GM12891 (cell line): ENCODE data around the gene TOR1B.

ENCODE experiments used
- PAX5 ChIP-seq: IDR thresholded peaks from 2 replicates; pipeline ENCODE4 v1.6.1; 2011; ENCODE audit warnings: low read length, moderate library complexity, mild to moderate bottlenecking; ENCODE audit not compliant: insufficient read depth, severe bottlenecking
- POLR2A ChIP-seq: IDR thresholded peaks from 2 replicates; pipeline ENCODE4 v1.6.1; 2011; ENCODE audit warnings: low read depth, low read length, control low read depth
- POLR2AphosphoS5 ChIP-seq: IDR thresholded peaks from 2 replicates; pipeline ENCODE4 v1.6.1; 2011; ENCODE audit warnings: low read depth, low read length, control low read depth

GRCh38 chr9:129777769-129778130 lies 25.2 kb upstream of the TOR1B start:
- TF ChIP-seq POLR2A (no peak), PAX5 (no peak), POLR2AphosphoS5 (no peak)
